DND-41 (cell line): ENCODE results near the gene R3HDM4.

ENCODE experiments used
- CTCF ChIP-seq: IDR thresholded peaks from 2 replicates; pipeline ENCODE4 v1.5.1; 2012; ENCODE audit warnings: borderline replicate concordance, low read length, moderate library complexity, mild to moderate bottlenecking; ENCODE audit not compliant: poor library complexity, severe bottlenecking; ENCODE audit errors: extremely low read depth
- EZH2 ChIP-seq: IDR thresholded peaks from 3 replicates; pipeline ENCODE4 v1.6.1; 2012; ENCODE audit warnings: borderline replicate concordance, low read depth, mild to moderate bottlenecking, moderate library complexity, low read length, inconsistent platforms; ENCODE audit not compliant: severe bottlenecking

GRCh38 chr19:918152-918437 lies 5.1 kb upstream of the R3HDM4 start:
- TF ChIP-seq CTCF, result no peak
- TF ChIP-seq EZH2, result no peak
